Renal pelvis (tissue), 4 donors: ENCODE results near the gene OR1F1. TPM values are rescaled to one million over a fixed set of nuclear protein-coding genes. Genes with fewer than 3 reads are reported as not detected.
"Not testable (repeated sequence)": the region's sequence is repeated elsewhere in the genome, so short reads cannot be mapped to it uniquely, and the experiment has no call there.

Experiments
- DNase-seq: peaks from one replicate; pipeline ENCODE4 v3.0.0-alpha.2; 2013
- polyA plus RNA-seq, 3 donors: library from polyadenylated mRNA; unstranded; fragments of 120-200 nt; gene quantifications; one replicate each; pipeline ENCODE4 v1.2.1, GENCODE V29; 2013; ENCODE audit not compliant: insufficient read length in 3 of 3

OR1F1 gene
- polyA plus RNA-seq, 3 donors, result not detected

DNA sequence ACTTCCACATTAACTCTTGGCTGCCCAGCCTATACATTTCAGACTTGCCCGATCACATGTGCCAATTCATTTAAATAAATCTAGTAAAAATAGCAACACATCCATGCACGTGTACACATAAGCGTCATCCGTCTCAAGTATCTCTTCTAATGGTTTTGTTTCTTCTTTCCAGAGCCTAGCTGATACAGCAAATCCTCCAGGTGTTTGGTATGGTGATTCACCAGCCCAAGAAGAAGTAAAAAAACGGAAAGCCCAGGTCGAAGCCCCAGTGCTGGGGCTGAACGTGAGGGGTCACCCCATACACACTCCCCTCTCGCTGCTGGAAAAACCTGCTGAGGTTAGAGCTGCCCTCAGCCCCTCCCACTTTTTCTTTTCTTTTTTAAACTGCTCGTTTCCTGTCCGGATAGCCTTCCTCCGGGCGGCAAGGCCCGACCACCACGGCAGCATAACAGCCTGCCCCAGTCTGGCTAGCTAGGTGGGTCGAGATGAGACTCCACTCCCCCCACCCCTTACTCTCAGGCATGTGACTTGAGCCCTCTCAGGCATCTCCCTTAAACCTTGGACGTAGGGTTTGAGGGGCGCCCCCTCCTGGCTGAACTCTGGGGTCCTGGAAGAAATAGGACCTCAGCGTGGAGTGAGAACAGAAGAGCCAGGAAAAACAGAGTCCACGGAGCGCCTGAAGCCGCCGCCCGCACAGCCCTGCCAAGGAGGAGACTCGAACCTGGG lies 13.9 kb upstream of the OR1F1 start:
- no peak for DNase-seq

- no peak for DNase-seq
Observed at GRCh38 chr16:3174618-3175148, 13.3 kb upstream of the OR1F1 start.

GRCh38 chr16:3175157-3176093 lies 12.6 kb upstream of the OR1F1 start:
- no peak for DNase-seq

DNA sequence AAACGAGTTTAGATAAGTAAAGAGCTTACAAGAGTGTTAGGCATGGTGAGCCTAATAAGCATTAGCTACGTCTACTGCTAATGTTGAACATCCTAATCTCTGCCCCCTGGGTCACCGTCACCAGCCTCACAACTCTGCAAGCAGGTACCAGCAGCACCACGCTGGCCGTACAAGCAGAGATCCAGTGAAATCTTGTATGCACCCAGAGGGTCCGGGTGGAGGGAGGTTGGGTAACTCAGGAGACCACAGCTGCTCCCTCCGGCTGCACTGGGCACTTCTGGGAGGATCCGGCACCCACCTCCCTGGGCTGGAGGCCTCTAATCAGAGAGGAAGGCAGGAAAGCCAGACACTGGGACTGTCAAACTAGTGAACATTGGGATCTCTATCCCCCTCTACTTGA lies 8.4 kb upstream of the OR1F1 start:
- no peak for DNase-seq

GRCh38 chr16:3180445-3180878 lies 7.5 kb upstream of the OR1F1 start:
- no peak for DNase-seq

- DNase-seq, result not testable (repeated sequence)
Observed at GRCh38 chr16:3182293-3182607, 5.8 kb upstream of the OR1F1 start.

- no peak for DNase-seq
Observed at GRCh38 chr16:3182608-3183444, 5.2 kb upstream of the OR1F1 start.

- DNase-seq, result no peak
Observed at GRCh38 chr16:3183445-3184139, 4.4 kb upstream of the OR1F1 start.

- no peak for DNase-seq
Observed at GRCh38 chr16:3186946-3187690, 886 bp upstream of the OR1F1 start.

DNA sequence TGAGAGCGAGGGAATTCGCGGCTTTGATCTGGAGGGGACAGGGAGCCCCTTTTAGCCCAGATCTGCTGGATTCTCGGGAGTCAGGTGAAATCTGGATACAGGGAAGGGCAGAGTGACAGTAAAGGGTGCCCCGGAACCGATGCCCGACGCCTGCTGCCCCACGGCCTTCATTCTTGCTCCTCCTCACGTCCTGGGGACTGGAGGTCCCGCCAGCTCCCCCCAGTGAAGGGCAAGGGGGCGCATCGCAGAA lies 596 bp downstream of the OR1F1 start:
- no peak for DNase-seq

DNA sequence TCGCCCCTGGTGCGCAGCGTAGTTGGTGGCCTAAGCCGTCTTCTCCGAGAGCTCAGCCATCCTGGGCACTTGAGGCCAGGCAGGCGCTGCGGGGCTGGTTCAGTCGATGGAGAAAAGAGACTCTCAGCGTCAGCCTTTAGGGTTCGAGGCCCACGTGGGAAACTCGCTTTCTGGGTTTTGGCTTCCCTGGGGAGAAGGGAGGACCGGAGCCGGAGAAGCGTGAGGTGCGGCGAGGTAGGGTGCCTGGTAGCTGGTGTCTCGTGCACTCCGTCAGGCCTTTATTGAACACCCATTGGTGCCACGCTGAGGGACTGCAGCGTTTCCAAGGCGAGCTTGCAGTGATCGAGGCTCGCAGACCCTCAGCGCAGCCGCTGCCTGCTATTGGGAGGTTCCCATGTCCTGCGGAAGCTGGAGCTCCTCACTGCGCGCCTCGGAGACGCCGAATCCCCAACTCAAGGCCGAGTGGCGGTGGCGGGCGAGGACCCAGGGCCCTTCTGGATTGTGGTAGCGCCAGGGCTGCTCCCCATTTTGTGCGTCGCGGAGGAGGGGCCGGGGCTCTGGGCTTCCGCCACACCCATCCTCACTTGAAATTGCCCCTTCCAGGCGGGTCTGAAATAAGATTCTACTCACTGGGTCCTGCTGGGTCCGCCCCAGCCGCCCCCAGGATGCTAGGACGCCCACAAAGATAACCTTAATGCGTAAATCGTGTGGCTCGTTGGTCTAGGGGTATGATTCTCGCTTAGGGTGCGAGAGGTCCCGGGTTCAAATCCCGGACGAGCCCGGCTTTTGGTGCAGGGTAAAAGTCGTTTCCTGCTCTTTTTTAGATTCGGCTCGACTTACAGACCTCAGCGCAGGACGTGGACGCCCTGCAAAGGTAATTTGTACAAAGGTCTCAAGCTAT lies 1.2 kb downstream of the OR1F1 start:
- DNase-seq, result no peak

GRCh38 chr16:3189869-3190268 lies 1.9 kb downstream of the OR1F1 start:
- no peak for DNase-seq

DNA sequence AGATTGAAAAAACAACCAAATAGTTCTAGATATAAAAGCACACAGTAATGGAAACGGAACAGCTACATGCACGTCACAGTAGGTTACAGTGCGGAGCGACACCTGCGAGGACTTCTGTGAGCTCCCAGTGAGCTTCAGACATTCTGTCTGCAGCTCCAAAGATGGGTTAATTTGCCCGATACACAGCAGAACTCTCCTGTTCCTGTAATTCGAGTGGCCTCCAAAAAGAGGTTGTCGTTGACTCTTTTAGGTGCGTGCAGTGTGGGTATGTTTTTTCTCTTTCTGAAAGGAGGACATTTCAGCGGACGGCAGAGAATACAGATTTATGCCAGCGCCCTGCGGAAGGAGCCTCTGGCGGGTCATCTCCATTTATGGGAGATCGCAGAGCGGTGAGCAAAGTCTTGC lies 2.9 kb downstream of the OR1F1 start:
- DNase-seq, result no peak

- no peak for DNase-seq
Observed at GRCh38 chr16:3192476-3193019, 4.5 kb downstream of the OR1F1 start.

DNA sequence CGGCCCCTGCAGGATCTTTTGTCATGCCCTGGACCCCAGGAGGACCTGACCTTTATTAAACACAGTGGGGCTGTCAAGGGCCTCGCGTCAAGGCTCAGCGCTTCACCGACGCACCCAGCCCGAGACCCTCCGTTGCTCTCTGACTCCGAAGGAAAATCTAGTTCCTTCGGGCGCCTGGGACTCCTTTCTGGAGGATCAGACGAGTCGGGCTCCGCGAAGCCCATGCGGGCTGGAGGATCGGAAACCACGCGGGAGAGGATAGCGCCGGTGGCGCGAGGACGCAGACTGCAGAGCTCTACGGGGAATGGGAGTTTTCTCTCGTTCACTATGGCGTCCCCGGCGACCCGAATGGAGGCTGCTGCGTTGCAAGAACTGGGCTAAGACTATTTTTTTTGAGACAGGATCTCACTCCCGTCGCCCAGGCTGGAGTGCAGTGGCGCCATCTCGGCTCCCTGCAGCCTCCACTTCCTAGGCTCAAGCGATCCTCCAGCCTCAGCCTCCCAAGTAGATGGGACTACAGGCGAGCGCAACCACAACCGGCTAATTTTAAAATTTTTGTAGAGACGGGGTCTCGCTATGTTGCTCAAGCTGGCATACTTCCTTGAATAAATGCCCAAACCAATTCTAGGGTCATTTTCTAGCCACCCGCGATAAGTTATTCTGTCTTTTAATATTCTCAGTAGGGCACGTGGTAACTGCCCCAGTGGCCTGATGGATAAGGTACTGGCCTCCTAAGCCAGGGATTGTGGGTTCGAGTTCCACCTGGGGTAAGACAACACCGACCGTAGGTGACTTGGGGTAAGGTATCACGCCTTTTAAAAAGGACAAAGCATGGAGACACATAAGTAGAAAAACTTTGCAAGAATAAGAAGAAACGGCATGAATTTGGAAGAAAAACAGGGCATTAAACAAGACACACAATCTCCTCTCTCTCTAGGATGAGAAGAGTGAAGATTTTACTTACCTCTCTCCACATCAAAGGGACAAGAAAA lies 5.5 kb downstream of the OR1F1 start:
- no peak for DNase-seq

DNA sequence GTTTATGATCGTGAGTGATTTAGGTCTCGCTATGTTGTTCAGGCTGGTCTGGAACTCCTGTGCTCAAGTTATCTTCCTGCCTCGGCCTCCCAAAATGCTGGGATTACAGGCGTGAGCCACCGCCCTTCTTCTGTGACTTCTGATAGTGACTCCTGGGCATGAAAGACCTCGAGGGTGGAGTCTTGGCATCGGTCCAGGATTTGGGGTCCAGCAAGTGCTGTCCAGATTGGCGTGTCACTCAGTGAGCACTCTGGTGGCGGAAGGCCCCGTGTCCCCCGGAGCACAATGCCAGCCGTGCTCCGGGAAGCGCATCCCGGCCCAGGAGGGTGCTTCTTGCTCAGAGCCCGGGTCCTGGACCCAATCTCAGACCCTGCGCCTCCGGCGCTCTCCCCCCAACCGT lies 6.8 kb downstream of the OR1F1 start:
- DNase-seq, result no peak

GRCh38 chr16:3195975-3196374 lies 8.0 kb downstream of the OR1F1 start:
- DNase-seq, result no peak

- DNase-seq, result not testable (repeated sequence)
Observed at GRCh38 chr16:3197694-3198333, 9.8 kb downstream of the OR1F1 start.
